ENCODE measurements around the gene PARD6G. TPM values are rescaled to one million over a fixed set of nuclear protein-coding genes. Genes with fewer than 3 reads are reported as not detected.

PARD6G gene
- total RNA-seq, 1 experiment from 2014 or later, result 13.0 TPM

GRCh38 chr18:80243204-80243603 is 4.1 kb downstream of the PARD6G start (continued):
- TF ChIP-seq, protein P1, sequence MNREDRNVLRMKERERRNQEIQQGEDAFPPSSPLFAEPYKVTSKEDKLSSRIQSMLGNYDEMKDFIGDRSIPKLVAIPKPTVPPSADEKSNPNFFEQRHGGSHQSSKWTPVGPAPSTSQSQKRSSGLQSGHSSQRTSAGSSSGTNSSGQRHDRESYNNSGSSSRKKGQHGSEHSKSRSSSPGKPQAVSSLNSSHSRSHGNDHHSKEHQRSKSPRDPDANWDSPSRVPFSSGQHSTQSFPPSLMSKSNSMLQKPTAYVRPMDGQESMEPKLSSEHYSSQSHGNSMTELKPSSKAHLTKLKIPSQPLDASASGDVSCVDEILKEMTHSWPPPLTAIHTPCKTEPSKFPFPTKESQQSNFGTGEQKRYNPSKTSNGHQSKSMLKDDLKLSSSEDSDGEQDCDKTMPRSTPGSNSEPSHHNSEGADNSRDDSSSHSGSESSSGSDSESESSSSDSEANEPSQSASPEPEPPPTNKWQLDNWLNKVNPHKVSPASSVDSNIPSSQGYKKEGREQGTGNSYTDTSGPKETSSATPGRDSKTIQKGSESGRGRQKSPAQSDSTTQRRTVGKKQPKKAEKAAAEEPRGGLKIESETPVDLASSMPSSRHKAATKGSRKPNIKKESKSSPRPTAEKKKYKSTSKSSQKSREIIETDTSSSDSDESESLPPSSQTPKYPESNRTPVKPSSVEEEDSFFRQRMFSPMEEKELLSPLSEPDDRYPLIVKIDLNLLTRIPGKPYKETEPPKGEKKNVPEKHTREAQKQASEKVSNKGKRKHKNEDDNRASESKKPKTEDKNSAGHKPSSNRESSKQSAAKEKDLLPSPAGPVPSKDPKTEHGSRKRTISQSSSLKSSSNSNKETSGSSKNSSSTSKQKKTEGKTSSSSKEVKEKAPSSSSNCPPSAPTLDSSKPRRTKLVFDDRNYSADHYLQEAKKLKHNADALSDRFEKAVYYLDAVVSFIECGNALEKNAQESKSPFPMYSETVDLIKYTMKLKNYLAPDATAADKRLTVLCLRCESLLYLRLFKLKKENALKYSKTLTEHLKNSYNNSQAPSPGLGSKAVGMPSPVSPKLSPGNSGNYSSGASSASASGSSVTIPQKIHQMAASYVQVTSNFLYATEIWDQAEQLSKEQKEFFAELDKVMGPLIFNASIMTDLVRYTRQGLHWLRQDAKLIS (CRISPR knock-in tag; IDR thresholded peaks at IDR 0.05; ENCODE audit: borderline replicate concordance), result no peak

DNA sequence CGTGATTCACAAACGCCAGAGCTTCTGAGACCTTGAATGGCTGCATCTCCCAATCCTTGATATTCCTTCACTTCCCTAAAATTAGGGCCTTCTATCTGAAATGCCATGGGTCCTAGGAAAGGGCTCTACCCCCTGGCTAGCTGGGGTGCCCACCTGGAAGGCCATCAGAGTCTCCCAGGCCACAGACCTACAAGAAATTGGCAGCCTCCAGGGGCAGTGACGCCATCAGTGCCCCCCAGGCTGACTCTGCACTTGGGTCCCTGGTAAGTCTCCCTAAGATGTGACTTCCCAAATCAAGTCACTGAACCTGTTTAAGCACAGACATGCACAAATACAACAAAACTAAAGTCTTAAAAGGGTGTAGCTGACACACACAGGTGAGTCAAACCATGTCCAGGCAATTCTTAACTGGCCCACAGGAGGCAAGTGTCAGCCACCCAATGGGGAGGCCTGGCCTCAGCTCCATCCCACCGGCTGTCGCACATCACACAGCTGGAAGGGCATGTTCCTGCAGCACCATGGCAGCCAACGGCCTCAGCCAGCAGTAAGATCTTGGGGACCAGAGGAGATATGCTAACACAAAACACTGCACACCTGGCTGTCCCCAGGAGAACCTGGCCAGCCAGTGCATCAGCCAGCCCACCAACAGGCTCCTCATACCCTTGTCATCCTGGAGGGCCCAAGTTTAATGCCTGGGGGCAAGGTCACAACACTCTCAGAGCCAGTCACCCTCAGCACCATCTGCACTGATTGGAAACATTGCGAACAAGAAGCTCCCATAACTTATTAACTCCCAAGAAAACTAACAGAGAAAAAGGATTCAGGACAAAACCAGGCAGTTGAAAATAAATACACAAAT is 5.2 kb downstream of the PARD6G start:
- H3K4me1 Mint-ChIP-seq, result peaks cover 13% of the 10 kb centered on the region
- H3K27me3 Mint-ChIP-seq (ENCODE audit: low read depth), result peaks cover 11% of the 10 kb centered on the region
- POLR2A ChIA-PET, result no interaction called here
- no peaks in the 10 kb centered on the region for H3K9me3 Mint-ChIP-seq
- no peak overlapping the region for H3K27ac Mint-ChIP-seq
- CTCF ChIA-PET, result interaction anchor here (3.8 kb wide), 1 partner anchor 42 kb away, joined by 18 read pairs; no protein-coding TSS in a partner anchor
- no peak overlapping the region for H3K4me3 Mint-ChIP-seq
- DNase-seq (ENCODE audit: low spot score) (no peak), ATAC-seq (no peak)
- H3K36me3 Mint-ChIP-seq, result no peaks in the 10 kb centered on the region
- TF ChIP-seq, protein P2, sequence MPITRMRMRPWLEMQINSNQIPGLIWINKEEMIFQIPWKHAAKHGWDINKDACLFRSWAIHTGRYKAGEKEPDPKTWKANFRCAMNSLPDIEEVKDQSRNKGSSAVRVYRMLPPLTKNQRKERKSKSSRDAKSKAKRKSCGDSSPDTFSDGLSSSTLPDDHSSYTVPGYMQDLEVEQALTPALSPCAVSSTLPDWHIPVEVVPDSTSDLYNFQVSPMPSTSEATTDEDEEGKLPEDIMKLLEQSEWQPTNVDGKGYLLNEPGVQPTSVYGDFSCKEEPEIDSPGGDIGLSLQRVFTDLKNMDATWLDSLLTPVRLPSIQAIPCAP (CRISPR knock-in tag; IDR thresholded peaks at IDR 0.05), result no peak
- no peak for TF ChIP-seq ATF3 (CRISPR knock-in tag; conservative IDR thresholded peaks at IDR 0.05)
- no peak for TF ChIP-seq ATF6 (CRISPR knock-in tag; IDR thresholded peaks at IDR 0.05)
- no peak for TF ChIP-seq FOXP1 (CRISPR knock-in tag; IDR thresholded peaks at IDR 0.05; ENCODE audit: borderline replicate concordance)
- TF ChIP-seq, protein P3, sequence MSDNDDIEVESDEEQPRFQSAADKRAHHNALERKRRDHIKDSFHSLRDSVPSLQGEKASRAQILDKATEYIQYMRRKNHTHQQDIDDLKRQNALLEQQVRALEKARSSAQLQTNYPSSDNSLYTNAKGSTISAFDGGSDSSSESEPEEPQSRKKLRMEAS (CRISPR knock-in tag; IDR thresholded peaks at IDR 0.05), result no peak
- no peak for TF ChIP-seq CREM (CRISPR knock-in tag; IDR thresholded peaks at IDR 0.05)
- TF ChIP-seq EMX1 (CRISPR knock-in tag; IDR thresholded peaks at IDR 0.05), result no peak

DNA sequence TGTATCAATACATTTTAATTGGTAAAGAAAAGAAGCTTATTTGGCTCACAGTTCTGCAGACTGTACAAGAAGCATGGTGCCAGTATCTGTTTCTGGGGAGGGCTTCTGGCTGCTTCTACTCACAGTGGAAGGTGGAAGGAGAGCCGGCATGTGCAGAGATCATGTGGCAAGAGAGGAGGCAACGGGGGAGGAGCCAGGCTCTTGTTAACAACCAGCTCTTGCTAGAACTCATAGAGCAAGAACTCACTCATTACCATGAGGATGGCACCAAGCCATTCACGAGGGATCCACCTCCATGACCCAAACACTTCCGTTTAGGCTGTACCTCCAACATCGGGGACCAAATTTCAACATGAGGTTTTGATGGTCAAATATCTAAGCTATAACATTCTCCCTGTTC is 7.5 kb downstream of the PARD6G start:
- peaks cover 2% of the 10 kb centered on the region for H3K27me3 Mint-ChIP-seq (ENCODE audit: low read depth)
- H3K36me3 Mint-ChIP-seq, result peaks cover 3% of the 10 kb centered on the region; the same call in 1 of the 2 replicates
- no peak overlapping the region for H3K27ac Mint-ChIP-seq
- peaks cover 13% of the 10 kb centered on the region for H3K4me1 Mint-ChIP-seq
- ChIA-PET CTCF (interaction anchor here (0.8 to 3.8 kb wide), 3 partner anchors 40 to 80 kb away, joined by 3 to 18 read pairs (median 4); no protein-coding TSS in a partner anchor), POLR2A (no interaction called here)
- peaks cover 3% of the 10 kb centered on the region; the same call in 1 of the 2 replicates for H3K9me3 Mint-ChIP-seq
- ATAC-seq, result no peak
- H3K4me3 Mint-ChIP-seq, result no peak overlapping the region
- DNase-seq (ENCODE audit: low spot score), result no peak
- TF ChIP-seq NR3C1 (CRISPR knock-in tag; conservative IDR thresholded peaks at IDR 0.05; ENCODE audit: low read depth), result no peak
- TF ChIP-seq ZNF671 (CRISPR knock-in tag; IDR thresholded peaks at IDR 0.05), result no peak
- no peak for TF ChIP-seq NFYB (CRISPR knock-in tag; conservative IDR thresholded peaks at IDR 0.05; ENCODE audit: low read depth)
- TF ChIP-seq ESRRA (CRISPR knock-in tag; IDR thresholded peaks at IDR 0.05; ENCODE audit: borderline replicate concordance), result no peak
- no peak for TF ChIP-seq E2F4 (CRISPR knock-in tag; IDR thresholded peaks at IDR 0.05; ENCODE audit: borderline replicate concordance, low read depth)
- TF ChIP-seq MLX (CRISPR knock-in tag; IDR thresholded peaks at IDR 0.05), result no peak
- TF ChIP-seq GRHL2 (CRISPR knock-in tag; IDR thresholded peaks at IDR 0.05; ENCODE audit: insufficient replicate concordance, severe bottlenecking), result no peak
- TF ChIP-seq JUN (CRISPR knock-in tag; IDR thresholded peaks at IDR 0.05), result no peak
- no peak for TF ChIP-seq ETV6 (CRISPR knock-in tag; IDR thresholded peaks at IDR 0.05)
- TF ChIP-seq CBFB (CRISPR knock-in tag; IDR thresholded peaks at IDR 0.05; ENCODE audit: low read depth), result no peak
- TF ChIP-seq NR1H2 (CRISPR knock-in tag; IDR thresholded peaks at IDR 0.05), result no peak
- no peak for TF ChIP-seq KAT7 (CRISPR knock-in tag; IDR thresholded peaks at IDR 0.05; ENCODE audit: borderline replicate concordance)
- TF ChIP-seq, protein P2 (CRISPR knock-in tag; IDR thresholded peaks at IDR 0.05), result no peak
